EH (cell line): Measurements from ENCODE around the gene ADAMTSL2.

Experiments used
- DNase-seq: peaks from one replicate; pipeline ENCODE4 v3.0.0-alpha.2; 2015; ENCODE audit warnings: low read depth

Gene ADAMTSL2

GRCh38 chr9:133589454-133590227, 55.1 kb downstream of the ADAMTSL2 start:
- no peak for DNase-seq

- DNase-seq: no peak
Measured at GRCh38 chr9:133590231-133590855, 55.8 kb downstream of the ADAMTSL2 start.

- DNase-seq: no peak
Measured at GRCh38 chr9:133591116-133591910, 56.8 kb downstream of the ADAMTSL2 start.

- no peak for DNase-seq
Measured at GRCh38 chr9:133591985-133592384, 57.5 kb downstream of the ADAMTSL2 start.

- no peak for DNase-seq
Measured at GRCh38 chr9:133592731-133593409, 58.4 kb downstream of the ADAMTSL2 start.

GRCh38 chr9:133593587-133594253, 59.2 kb downstream of the ADAMTSL2 start:
- no peak for DNase-seq

GRCh38 chr9:133594310-133594709, 59.8 kb downstream of the ADAMTSL2 start:
- DNase-seq: no peak

- DNase-seq: no peak
Measured at GRCh38 chr9:133595910-133596309, 61.4 kb downstream of the ADAMTSL2 start.

- no peak for DNase-seq
Measured at GRCh38 chr9:133597316-133597957, 62.9 kb downstream of the ADAMTSL2 start.

GRCh38 chr9:133598978-133599377, 64.5 kb downstream of the ADAMTSL2 start:
- DNase-seq: no peak

- DNase-seq: no peak
Measured at GRCh38 chr9:133599470-133600173, 65.1 kb downstream of the ADAMTSL2 start.

- no peak for DNase-seq
Measured at GRCh38 chr9:133600739-133601138, 66.2 kb downstream of the ADAMTSL2 start.

- no peak for DNase-seq
Measured at GRCh38 chr9:133601746-133602145, 67.2 kb downstream of the ADAMTSL2 start.

- no peak for DNase-seq
Measured at GRCh38 chr9:133602277-133602676, 67.8 kb downstream of the ADAMTSL2 start.

GRCh38 chr9:133603135-133603927, 68.8 kb downstream of the ADAMTSL2 start:
- DNase-seq: no peak

GRCh38 chr9:133604214-133604613, 69.7 kb downstream of the ADAMTSL2 start:
- DNase-seq: no peak

- no peak for DNase-seq
Measured at GRCh38 chr9:133604856-133605255, 70.4 kb downstream of the ADAMTSL2 start.

GRCh38 chr9:133605446-133605845, 70.9 kb downstream of the ADAMTSL2 start:
- no peak for DNase-seq

- DNase-seq: no peak
Measured at GRCh38 chr9:133605856-133606707, 71.6 kb downstream of the ADAMTSL2 start.
